Prostate gland (tissue), 2 donors: ENCODE data around the gene TGFBRAP1.
"Not testable (repeated sequence)": the region's sequence is repeated elsewhere in the genome, so short reads cannot be mapped to it uniquely, and the experiment has no call there.

Experiments
- POLR2A ChIP-seq: fragments of 450-650 bp; IDR thresholded peaks from one replicate; pipeline ENCODE4 v1.6.1; 2016; ENCODE audit warnings: antibody characterized with exemption, mild to moderate bottlenecking
- TF ChIP-seq, protein P1 (sequence below), 4 experiments: fragments of 200-600 bp in 2 of 4; fragments of 450-650 bp in 2 of 4; sonication (generic) in 2 of 4; IDR thresholded peaks; 1 replicate in 3 of 4; 2 replicates in 1 of 4; pipeline ENCODE4 v1.5.1; 2016 to 2019; ENCODE audit warnings: antibody characterized with exemption in 4 of 4, mild to moderate bottlenecking in 2 of 4, moderate library complexity in 2 of 4

DNA sequence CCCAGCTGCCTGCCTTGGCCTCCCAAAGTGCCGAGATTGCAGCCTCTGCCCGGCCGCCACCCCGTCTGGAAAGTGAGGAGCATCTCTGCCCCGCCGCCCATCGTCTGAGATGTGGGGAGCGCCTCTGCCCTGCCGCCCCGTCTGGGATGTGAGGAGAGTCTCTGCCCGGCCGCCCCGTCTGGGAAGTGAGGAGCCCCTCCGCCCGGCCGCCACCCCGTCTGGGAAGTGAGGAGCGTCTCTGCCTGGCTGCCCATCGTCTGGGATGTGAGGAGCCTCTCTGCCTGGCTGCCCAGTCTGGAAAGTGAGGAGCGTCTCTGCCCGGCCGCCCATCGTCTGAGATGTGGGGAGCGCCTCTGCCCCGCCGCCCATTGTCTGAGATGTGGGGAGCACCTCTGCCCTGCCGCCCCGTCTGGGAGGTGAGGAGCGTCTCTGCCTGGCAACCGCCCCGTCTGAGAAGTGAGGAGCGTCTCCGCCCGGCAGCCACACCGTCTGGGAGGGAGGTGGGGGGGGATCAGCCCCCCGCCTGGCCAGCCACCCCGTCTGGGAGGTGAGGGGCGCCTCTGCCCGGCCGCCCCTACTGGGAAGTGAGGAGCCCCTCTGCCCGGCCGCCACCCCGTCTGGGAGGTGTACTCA is 78.4 kb downstream of the TGFBRAP1 start:
- TF ChIP-seq, protein P1, sequence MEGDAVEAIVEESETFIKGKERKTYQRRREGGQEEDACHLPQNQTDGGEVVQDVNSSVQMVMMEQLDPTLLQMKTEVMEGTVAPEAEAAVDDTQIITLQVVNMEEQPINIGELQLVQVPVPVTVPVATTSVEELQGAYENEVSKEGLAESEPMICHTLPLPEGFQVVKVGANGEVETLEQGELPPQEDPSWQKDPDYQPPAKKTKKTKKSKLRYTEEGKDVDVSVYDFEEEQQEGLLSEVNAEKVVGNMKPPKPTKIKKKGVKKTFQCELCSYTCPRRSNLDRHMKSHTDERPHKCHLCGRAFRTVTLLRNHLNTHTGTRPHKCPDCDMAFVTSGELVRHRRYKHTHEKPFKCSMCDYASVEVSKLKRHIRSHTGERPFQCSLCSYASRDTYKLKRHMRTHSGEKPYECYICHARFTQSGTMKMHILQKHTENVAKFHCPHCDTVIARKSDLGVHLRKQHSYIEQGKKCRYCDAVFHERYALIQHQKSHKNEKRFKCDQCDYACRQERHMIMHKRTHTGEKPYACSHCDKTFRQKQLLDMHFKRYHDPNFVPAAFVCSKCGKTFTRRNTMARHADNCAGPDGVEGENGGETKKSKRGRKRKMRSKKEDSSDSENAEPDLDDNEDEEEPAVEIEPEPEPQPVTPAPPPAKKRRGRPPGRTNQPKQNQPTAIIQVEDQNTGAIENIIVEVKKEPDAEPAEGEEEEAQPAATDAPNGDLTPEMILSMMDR (IDR thresholded peaks at IDR 0.05): not testable (repeated sequence)
- not testable (repeated sequence) for TF ChIP-seq POLR2A
